Activated CD8-positive, alpha-beta memory T cell treated with anti-CD3 and anti-CD28 coated beads for 48 hours (primary cell): ENCODE measurements around the gene PIGR.

ENCODE experiments used
- DNase-seq, 3 experiments: peaks; one replicate each; pipeline ENCODE4 v3.0.0-alpha.2; 2020; ENCODE audit warnings: low read depth in 2 of 3, low spot score in 2 of 3

The PIGR gene

GRCh38 chr1:206911064-206911663, 35.1 kb downstream of the PIGR start:
- DNase-seq, result no peak

GRCh38 chr1:206909883-206910318, 36.4 kb downstream of the PIGR start:
- no peak for DNase-seq

- no peak for DNase-seq
Measured at GRCh38 chr1:206909161-206909882, 36.9 kb downstream of the PIGR start.

- DNase-seq, result no peak
Measured at GRCh38 chr1:206908038-206908437, 38.2 kb downstream of the PIGR start.

GRCh38 chr1:206907304-206907991, 38.8 kb downstream of the PIGR start:
- no peak for DNase-seq

GRCh38 chr1:206905295-206906164, 40.7 kb downstream of the PIGR start:
- no peak for DNase-seq

GRCh38 chr1:206904423-206905142, 41.7 kb downstream of the PIGR start:
- DNase-seq, result no peak

- DNase-seq, result no peak
Measured at GRCh38 chr1:206903687-206904086, 42.6 kb downstream of the PIGR start.

GRCh38 chr1:206902702-206903101, 43.6 kb downstream of the PIGR start:
- no peak for DNase-seq

- no peak for DNase-seq
Measured at GRCh38 chr1:206901944-206902343, 44.3 kb downstream of the PIGR start.

GRCh38 chr1:206900149-206900548, 46.1 kb downstream of the PIGR start:
- no peak for DNase-seq

- no peak for DNase-seq
Measured at GRCh38 chr1:206899717-206900116, 46.5 kb downstream of the PIGR start.

- no peak for DNase-seq
Measured at GRCh38 chr1:206898915-206899431, 47.3 kb downstream of the PIGR start.

- no peak for DNase-seq
Measured at GRCh38 chr1:206898089-206898914, 48.0 kb downstream of the PIGR start.

- DNase-seq, result peak in 1 of 3 experiments; percentile 47
Measured at GRCh38 chr1:206897175-206897574, 49.1 kb downstream of the PIGR start, which contains the start of gene IL24. TSS of gene IL24 (plus strand) at chr1:206897443. CDS start at chr1:206897833, 390 bp downstream.

GRCh38 chr1:206896261-206896660, 50.0 kb downstream of the PIGR start:
- no peak for DNase-seq

GRCh38 chr1:206895837-206896242, 50.4 kb downstream of the PIGR start:
- no peak for DNase-seq

GRCh38 chr1:206895325-206895724, 50.9 kb downstream of the PIGR start:
- no peak for DNase-seq

GRCh38 chr1:206893380-206893779, 52.9 kb downstream of the PIGR start:
- no peak for DNase-seq
